GM10266 (cell line): ENCODE results near the gene MYRIP.

Experiments
- DNase-seq: peaks from one replicate; pipeline ENCODE4 v3.0.0; 2012; ENCODE audit errors: extremely low spot score
- TF ChIP-seq, protein P1 (sequence below): IDR thresholded peaks from 2 replicates; pipeline ENCODE4 v1.5.1; 2012; ENCODE audit warnings: mild to moderate bottlenecking, low read depth; ENCODE audit not compliant: control insufficient read depth, insufficient read depth; ENCODE audit errors: missing control alignments

MYRIP gene

DNA sequence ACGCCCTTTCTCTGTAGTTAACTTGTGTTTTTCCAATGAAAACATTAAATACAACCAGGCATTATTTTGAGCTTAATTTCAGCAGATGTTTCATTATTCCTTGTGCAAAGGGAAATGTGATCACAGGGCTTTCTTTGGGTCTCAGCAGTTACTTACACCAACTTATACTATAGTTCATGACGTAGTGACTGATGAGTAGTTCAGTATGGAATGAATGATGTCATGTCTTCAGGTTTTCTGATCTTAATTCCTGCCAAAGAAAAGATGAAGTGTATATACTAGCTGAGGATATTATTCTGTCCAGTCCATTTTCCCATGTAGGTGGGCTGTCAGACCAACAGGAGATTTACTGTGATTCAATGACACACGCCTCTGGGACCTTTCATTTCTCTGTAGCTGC is 61.3 kb downstream of the MYRIP start:
- no peak for DNase-seq
- TF ChIP-seq, protein P1, sequence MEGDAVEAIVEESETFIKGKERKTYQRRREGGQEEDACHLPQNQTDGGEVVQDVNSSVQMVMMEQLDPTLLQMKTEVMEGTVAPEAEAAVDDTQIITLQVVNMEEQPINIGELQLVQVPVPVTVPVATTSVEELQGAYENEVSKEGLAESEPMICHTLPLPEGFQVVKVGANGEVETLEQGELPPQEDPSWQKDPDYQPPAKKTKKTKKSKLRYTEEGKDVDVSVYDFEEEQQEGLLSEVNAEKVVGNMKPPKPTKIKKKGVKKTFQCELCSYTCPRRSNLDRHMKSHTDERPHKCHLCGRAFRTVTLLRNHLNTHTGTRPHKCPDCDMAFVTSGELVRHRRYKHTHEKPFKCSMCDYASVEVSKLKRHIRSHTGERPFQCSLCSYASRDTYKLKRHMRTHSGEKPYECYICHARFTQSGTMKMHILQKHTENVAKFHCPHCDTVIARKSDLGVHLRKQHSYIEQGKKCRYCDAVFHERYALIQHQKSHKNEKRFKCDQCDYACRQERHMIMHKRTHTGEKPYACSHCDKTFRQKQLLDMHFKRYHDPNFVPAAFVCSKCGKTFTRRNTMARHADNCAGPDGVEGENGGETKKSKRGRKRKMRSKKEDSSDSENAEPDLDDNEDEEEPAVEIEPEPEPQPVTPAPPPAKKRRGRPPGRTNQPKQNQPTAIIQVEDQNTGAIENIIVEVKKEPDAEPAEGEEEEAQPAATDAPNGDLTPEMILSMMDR, result no peak

DNA sequence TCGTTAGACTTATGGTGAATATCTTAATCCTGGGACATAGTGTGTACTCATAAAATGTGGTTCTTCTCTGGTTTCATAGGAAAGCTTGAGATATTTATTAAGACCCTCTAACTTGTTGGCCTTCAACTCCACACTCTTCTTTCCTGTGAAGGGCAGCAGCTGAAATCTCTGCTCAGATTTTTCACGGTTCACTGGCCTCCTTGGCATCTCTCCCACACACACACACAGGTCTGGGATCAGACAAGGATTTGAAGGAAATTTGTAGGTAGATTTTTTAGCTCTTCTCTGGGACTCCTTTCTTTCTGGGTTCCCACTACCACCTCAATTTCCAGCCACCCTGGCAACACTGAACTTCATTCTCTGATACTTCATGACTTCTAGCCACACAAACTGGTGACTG is 70.2 kb downstream of the MYRIP start:
- no peak for DNase-seq
- TF ChIP-seq, protein P1, result no peak

DNA sequence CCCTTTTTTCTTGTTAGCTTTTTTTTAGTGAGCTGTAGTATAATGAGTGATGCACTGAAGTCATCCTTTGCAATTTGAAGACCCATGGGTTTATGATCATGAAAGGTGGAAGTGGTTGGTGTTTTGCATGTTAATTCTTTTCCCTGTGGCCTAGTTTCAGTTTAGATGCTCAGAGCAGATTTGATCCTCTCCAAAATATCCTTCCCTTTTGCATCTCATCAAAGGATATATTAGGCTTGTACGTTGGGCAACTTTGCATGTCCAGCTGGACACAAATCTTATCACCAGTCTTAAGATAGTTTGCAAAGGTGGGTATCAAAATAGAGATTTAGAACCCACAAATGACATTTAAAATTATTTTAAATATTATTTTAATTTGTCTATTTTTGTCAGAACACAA is 72.7 kb downstream of the MYRIP start:
- TF ChIP-seq, protein P1, result no peak
- no peak for DNase-seq

DNA sequence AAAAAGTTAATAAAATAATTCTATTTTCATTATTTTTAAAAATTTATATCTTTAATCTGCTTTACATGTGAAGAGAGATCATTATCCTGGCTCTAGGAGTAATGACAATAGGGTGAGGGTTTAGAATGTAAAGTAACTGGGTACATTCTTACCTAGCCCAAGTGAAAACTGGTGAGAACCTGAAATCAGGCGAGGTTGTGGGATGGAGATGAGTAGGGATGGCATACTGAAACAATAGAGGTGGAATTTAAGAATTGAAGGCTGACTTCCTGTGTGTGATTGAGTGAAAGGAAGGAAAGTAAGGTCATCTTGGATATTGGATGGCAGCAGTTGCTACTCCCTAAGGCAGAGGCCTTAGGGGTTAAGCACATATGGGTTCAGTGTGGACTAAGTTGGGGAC is 82.7 kb downstream of the MYRIP start:
- TF ChIP-seq, protein P1, result no peak
- no peak for DNase-seq

DNA sequence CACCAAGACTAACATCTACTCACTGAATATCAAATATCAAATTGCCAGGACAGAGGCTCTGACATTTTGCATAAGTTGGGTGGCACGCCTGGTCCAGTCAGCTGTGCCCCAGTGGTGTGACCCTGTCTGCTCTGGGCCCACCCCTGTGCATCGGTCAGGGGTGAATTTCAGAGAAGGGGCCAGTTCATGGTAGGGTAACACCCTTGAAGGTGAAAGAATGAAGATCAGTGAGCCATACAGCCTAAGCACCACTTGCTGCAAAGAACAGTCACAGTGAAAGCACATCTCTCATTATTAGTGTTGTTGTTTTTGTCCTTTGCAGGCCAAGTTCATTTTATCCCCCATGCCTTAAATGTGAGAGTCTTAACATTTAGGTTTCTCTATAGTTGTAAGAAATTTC is 86.8 kb downstream of the MYRIP start:
- TF ChIP-seq, protein P1, result no peak
- DNase-seq, result no peak

DNA sequence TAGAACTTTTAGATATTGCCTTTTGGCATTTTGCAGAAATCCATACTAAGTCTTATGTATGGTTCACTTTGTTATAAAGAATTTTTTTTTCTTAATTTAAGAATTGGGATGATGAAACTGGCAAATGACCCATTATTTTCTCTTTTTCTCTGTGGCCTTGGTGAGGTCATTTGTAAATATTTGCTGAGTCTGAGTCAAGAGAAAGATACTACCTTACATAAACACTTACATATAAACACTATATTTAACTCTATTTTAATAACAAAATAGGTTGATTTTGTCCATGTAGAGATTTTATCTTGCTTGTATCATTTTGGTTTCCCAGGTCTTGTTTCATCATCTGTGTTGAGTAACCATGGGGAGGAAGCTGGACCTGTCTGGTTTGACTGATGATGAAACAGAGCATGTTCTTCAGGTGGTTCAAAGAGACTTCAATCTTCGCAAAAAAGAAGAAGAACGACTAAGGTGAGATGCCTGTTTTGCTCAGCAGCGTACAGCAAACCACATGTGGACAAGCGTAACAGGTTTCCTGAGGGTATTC is 91.1 kb downstream of the MYRIP start:
- DNase-seq, result no peak
- TF ChIP-seq, protein P1, result no peak

DNA sequence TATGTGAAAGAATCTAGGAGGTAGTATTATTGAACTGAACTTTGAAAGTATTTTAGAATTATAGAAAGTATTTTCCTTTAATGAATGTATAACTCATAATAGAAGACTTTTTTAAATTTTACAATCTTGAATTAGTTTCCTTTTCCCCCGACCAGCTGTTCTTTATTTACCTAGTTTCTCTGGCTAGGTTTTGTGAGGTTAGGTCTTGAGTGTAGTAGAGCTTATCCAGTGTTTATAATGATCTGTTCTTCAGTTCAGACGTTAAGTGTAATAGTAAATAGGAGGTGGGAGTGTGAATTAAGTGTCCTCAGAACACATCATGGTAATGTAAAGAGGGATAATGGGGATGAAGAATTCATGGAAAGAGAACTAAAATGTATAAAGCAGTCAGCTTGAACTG is 93.8 kb downstream of the MYRIP start:
- no peak for DNase-seq
- TF ChIP-seq, protein P1, result no peak
